H9 (cell line): ENCODE data around the gene IRAK1. TPM values are rescaled to one million over a fixed set of nuclear protein-coding genes. Genes with fewer than 3 reads are reported as not detected.

ENCODE experiments used
- DNase-seq: peaks from one replicate; pipeline ENCODE4 v3.0.0-alpha.2; 2017
- H2AFZ ChIP-seq: one replicate; pipeline ENCODE4 v1.6.1; 2013; ENCODE audit warnings: mild to moderate bottlenecking, low read length, control low read depth, moderate library complexity
- H2AK5ac ChIP-seq: 2 replicates; pipeline ENCODE4 v1.6.1; 2013; ENCODE audit warnings: low read length, control low read depth, mixed read lengths; ENCODE audit not compliant: insufficient read length
- H2BK120ac ChIP-seq: one replicate; pipeline ENCODE4 v1.6.1; 2013; ENCODE audit warnings: low read depth, mild to moderate bottlenecking, low read length, control low read depth, inconsistent platforms; ENCODE audit not compliant: poor library complexity, severe bottlenecking
- H2BK12ac ChIP-seq: 2 replicates; pipeline ENCODE4 v1.6.1; 2013; ENCODE audit warnings: low read length, control low read depth, mixed read lengths, low read depth; ENCODE audit not compliant: insufficient read length
- H2BK15ac ChIP-seq: 2 replicates; pipeline ENCODE4 v1.6.1; 2013; ENCODE audit warnings: low read depth, low read length, control low read depth
- H2BK20ac ChIP-seq: one replicate; pipeline ENCODE4 v1.6.1; 2013; ENCODE audit warnings: low read depth, mild to moderate bottlenecking, low read length, control low read depth, inconsistent platforms; ENCODE audit not compliant: poor library complexity, severe bottlenecking
- H2BK5ac ChIP-seq: 2 replicates; pipeline ENCODE4 v1.6.1; 2013; ENCODE audit warnings: low read length, control low read depth, mixed read lengths; ENCODE audit not compliant: insufficient read length
- H3K14ac ChIP-seq: 2 replicates; pipeline ENCODE4 v1.6.1; 2013; ENCODE audit warnings: low read length, control low read depth; ENCODE audit not compliant: insufficient read depth
- H3K18ac ChIP-seq: 2 replicates; pipeline ENCODE4 v1.6.1; 2013; ENCODE audit warnings: low read depth, mild to moderate bottlenecking, mixed read lengths, low read length, control low read depth; ENCODE audit not compliant: insufficient read length
- H3K23ac ChIP-seq: 2 replicates; pipeline ENCODE4 v1.6.1; 2013; ENCODE audit warnings: low read length, control low read depth, mixed read lengths, low read depth; ENCODE audit not compliant: insufficient read length
- H3K23me2 ChIP-seq: 2 replicates; pipeline ENCODE4 v1.6.1; 2013; ENCODE audit warnings: low read depth, mild to moderate bottlenecking, mixed read lengths, low read length, control low read depth; ENCODE audit not compliant: insufficient read length, poor library complexity, severe bottlenecking
- H3K27ac ChIP-seq: 2 replicates; pipeline ENCODE4 v1.5.1; 2013; ENCODE audit warnings: low read length, control low read depth, mixed read lengths, low read depth; ENCODE audit not compliant: insufficient read length
- H3K27me3 ChIP-seq: 2 replicates; pipeline ENCODE4 v1.6.1; 2013; ENCODE audit warnings: low read length, control low read depth, inconsistent platforms; ENCODE audit not compliant: insufficient read depth
- H3K4ac ChIP-seq: 2 replicates; pipeline ENCODE4 v1.6.1; 2013; ENCODE audit warnings: low read depth, mild to moderate bottlenecking, control low read depth, inconsistent platforms, low read length, moderate library complexity
- H3K4me1 ChIP-seq: 2 replicates; pipeline ENCODE4 v1.6.1; 2013; ENCODE audit warnings: low read length, control low read depth, inconsistent platforms; ENCODE audit not compliant: insufficient read depth
- H3K4me2 ChIP-seq: 2 replicates; pipeline ENCODE4 v1.6.1; 2013; ENCODE audit warnings: low read length, control low read depth, mixed read lengths; ENCODE audit not compliant: insufficient read length, insufficient read depth
- H3K56ac ChIP-seq: 2 replicates; pipeline ENCODE4 v1.6.1; 2013; ENCODE audit warnings: low read depth, mild to moderate bottlenecking, mixed read lengths, low read length, control low read depth; ENCODE audit not compliant: insufficient read length
- H3K79me1 ChIP-seq: 2 replicates; pipeline ENCODE4 v1.6.1; 2013; ENCODE audit warnings: low read depth, mild to moderate bottlenecking, moderate library complexity, low read length, control low read depth, inconsistent platforms; ENCODE audit not compliant: insufficient read depth, poor library complexity, severe bottlenecking
- H3K79me2 ChIP-seq: 2 replicates; pipeline ENCODE4 v1.6.1; 2013; ENCODE audit warnings: low read length, control low read depth, inconsistent platforms; ENCODE audit not compliant: insufficient read depth
- H3K9ac ChIP-seq: 2 replicates; pipeline ENCODE4 v1.6.1; 2013; ENCODE audit warnings: low read length, control low read depth, mixed read lengths; ENCODE audit not compliant: insufficient read length; ENCODE audit errors: extremely low read depth
- H3K9me3 ChIP-seq: one replicate; pipeline ENCODE4 v1.6.1; 2013; ENCODE audit warnings: low read depth, low read length, inconsistent platforms; ENCODE audit not compliant: control insufficient read depth
- H3T11ph ChIP-seq: one replicate; pipeline ENCODE4 v1.6.1; 2013; ENCODE audit warnings: mild to moderate bottlenecking, low read length, control low read depth, inconsistent platforms
- H4K20me1 ChIP-seq: one replicate; pipeline ENCODE4 v1.6.1; 2013; ENCODE audit not compliant: control insufficient read depth, insufficient read length, insufficient read depth
- H4K5ac ChIP-seq: 2 replicates; pipeline ENCODE4 v1.6.1; 2013; ENCODE audit warnings: low read depth, mild to moderate bottlenecking, mixed read lengths, low read length, control low read depth; ENCODE audit not compliant: insufficient read length
- H4K8ac ChIP-seq: replicated peaks from 2 replicates; pipeline ENCODE4 v1.6.1; 2013; ENCODE audit warnings: low read length, control low read depth, mixed read lengths, low read depth; ENCODE audit not compliant: insufficient read length
- H4K91ac ChIP-seq: 2 replicates; pipeline ENCODE4 v1.6.1; 2013; ENCODE audit warnings: low read depth, mild to moderate bottlenecking, moderate library complexity, mixed read lengths, low read length, control low read depth; ENCODE audit not compliant: insufficient read length
- H3K27ac Mint-ChIP-seq, 3 experiments: 2 replicates in 2 of 3; 3 replicates in 1 of 3; pipeline ENCODE4 v1.8.0; 2020 to 2021; ENCODE audit warnings: mixed read lengths in 3 of 3, mild to moderate bottlenecking in 1 of 3, moderate library complexity in 1 of 3
- H3K27me3 Mint-ChIP-seq: 2 replicates; pipeline ENCODE4 v1.8.0; 2021; ENCODE audit warnings: low read depth, mild to moderate bottlenecking, moderate library complexity, mixed read lengths
- H3K36me3 Mint-ChIP-seq, 3 experiments: 2 replicates in 2 of 3; 3 replicates in 1 of 3; pipeline ENCODE4 v1.8.0; 2020 to 2021; ENCODE audit warnings: low read depth in 3 of 3, mixed read lengths in 3 of 3; ENCODE audit not compliant: insufficient read depth in 1 of 3
- H3K4me1 Mint-ChIP-seq, 2 experiments: 2 replicates each; pipeline ENCODE4 v1.8.0; 2020; ENCODE audit warnings: mixed read lengths in 2 of 2
- H3K4me3 Mint-ChIP-seq, 2 experiments: 2 replicates in 1 of 2; 3 replicates in 1 of 2; pipeline ENCODE4 v1.8.0; 2020 to 2021; ENCODE audit warnings: mild to moderate bottlenecking in 2 of 2, mixed read lengths in 2 of 2, moderate library complexity in 1 of 2
- H3K9me3 Mint-ChIP-seq, 2 experiments: 2 replicates in 1 of 2; 3 replicates in 1 of 2; pipeline ENCODE4 v1.8.0; 2020; ENCODE audit warnings: mild to moderate bottlenecking in 2 of 2, mixed read lengths in 2 of 2, moderate library complexity in 1 of 2
- WGBS: extraction: QIAGEN DNeasy Blood & Tissue Kit; methylation state at CpG from one replicate; pipeline ENCODE4 v1.1.7; 2013; ENCODE audit warnings: missing lambda C conversion rate, low lambda C conversion rate, mixed read lengths; ENCODE audit not compliant: insufficient read length; ENCODE audit errors: extremely low coverage; 5-methylcytosine and 5-hydroxymethylcytosine counted together
- total RNA-seq: library from RNA; stranded (reverse); gene quantifications from 2 replicates; pipeline ENCODE4 v1.2.1, GENCODE V29; 2021
- TF ChIP-seq, protein P1 (sequence below): fragments of 200-600 bp; sonication (generic); conservative IDR thresholded peaks from 3 replicates; pipeline ENCODE4 v1.8.0; 2021; ENCODE audit warnings: antibody characterized with exemption, mild to moderate bottlenecking

The IRAK1 gene
- total RNA-seq, 1 experiment from 2014 or later = 98.4 TPM

DNA sequence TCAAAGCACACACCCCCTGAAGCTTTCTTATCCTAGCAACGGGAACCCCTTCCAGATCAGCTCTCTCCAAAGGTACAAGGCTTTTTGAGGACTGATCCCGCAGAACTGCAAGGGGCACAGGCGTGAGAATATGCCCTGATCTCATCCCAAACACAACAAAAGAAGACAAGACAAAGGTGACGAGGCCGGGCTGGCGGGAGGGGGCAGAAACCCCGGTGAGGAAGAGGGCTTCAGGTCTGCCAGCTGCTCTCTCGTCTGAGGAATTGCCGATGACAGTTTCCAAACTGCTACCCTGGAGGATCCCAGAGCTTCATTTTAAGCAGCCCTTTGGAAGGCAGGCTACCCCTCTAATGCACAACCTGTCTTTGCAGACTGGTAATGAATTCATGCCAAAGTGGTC is 51.4 kb downstream of the IRAK1 start:
- TF ChIP-seq, protein P1, sequence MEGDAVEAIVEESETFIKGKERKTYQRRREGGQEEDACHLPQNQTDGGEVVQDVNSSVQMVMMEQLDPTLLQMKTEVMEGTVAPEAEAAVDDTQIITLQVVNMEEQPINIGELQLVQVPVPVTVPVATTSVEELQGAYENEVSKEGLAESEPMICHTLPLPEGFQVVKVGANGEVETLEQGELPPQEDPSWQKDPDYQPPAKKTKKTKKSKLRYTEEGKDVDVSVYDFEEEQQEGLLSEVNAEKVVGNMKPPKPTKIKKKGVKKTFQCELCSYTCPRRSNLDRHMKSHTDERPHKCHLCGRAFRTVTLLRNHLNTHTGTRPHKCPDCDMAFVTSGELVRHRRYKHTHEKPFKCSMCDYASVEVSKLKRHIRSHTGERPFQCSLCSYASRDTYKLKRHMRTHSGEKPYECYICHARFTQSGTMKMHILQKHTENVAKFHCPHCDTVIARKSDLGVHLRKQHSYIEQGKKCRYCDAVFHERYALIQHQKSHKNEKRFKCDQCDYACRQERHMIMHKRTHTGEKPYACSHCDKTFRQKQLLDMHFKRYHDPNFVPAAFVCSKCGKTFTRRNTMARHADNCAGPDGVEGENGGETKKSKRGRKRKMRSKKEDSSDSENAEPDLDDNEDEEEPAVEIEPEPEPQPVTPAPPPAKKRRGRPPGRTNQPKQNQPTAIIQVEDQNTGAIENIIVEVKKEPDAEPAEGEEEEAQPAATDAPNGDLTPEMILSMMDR = no peak
- H3K9me3 ChIP-seq = no peaks in the 10 kb centered on the region
- H2AK5ac ChIP-seq = no peak overlapping the region
- no peak overlapping the region for H3K9ac ChIP-seq
- H3K79me1 ChIP-seq = peaks cover 5% of the 10 kb centered on the region
- no peak overlapping the region for H3K56ac ChIP-seq
- H3K27me3 Mint-ChIP-seq = no peaks in the 10 kb centered on the region
- H4K8ac ChIP-seq = no peak overlapping the region
- no peak overlapping the region for H3K18ac ChIP-seq
- H2BK15ac ChIP-seq = no peak overlapping the region
- H3K4me2 ChIP-seq = peak overlapping the region; percentile 80
- no peak overlapping the region for H2AFZ ChIP-seq
- no peak overlapping the region for H2BK12ac ChIP-seq
- peaks cover 32 to 42% of the 10 kb centered on the region in 2 experiments for H3K4me1 Mint-ChIP-seq
- no peaks in the 10 kb centered on the region for H3K27me3 ChIP-seq
- H3K4me3 Mint-ChIP-seq = peak overlapping the region; percentile 100
- H4K5ac ChIP-seq = no peak overlapping the region
- no peak overlapping the region for H3K14ac ChIP-seq
- DNase-seq = no peak
- H4K20me1 ChIP-seq = no peaks in the 10 kb centered on the region
- peaks cover 18 to 42% (median 24%) of the 10 kb centered on the region in 3 experiments for H3K36me3 Mint-ChIP-seq
- no peak overlapping the region for H3K23ac ChIP-seq
- H2BK20ac ChIP-seq = no peak overlapping the region
- H3K4ac ChIP-seq = no peak overlapping the region
- no CpG with 5 or more reads among the region's 9 CpGs for WGBS
- peaks cover 3 to 5% of the 10 kb centered on the region in 2 experiments; a peak in 3 of 5 replicates for H3K9me3 Mint-ChIP-seq
- H2BK120ac ChIP-seq = no peak overlapping the region
- H2BK5ac ChIP-seq = no peak overlapping the region
- peak overlapping the region; percentile 5 to 47 (median 23); a peak in 3 of 7 replicates for H3K27ac Mint-ChIP-seq
- H3K27ac ChIP-seq = no peak overlapping the region
- peaks cover 50% of the 10 kb centered on the region; the same call in 1 of the 2 replicates for H3K79me2 ChIP-seq
- peaks cover 4% of the 10 kb centered on the region; the same call in 1 of the 2 replicates for H3K4me1 ChIP-seq
- no peak overlapping the region for H3T11ph ChIP-seq
- no peak overlapping the region for H4K91ac ChIP-seq
- H3K23me2 ChIP-seq = peaks cover 16% of the 10 kb centered on the region
